IPS-15b (cell line): ENCODE measurements around the gene THAP5.

Experiments used
- H3K27me3 ChIP-seq: one replicate; pipeline ENCODE4 v1.6.1; 2013; ENCODE audit warnings: low read length; ENCODE audit not compliant: control insufficient read depth, insufficient read depth
- H3K36me3 ChIP-seq: one replicate; pipeline ENCODE4 v1.6.1; 2013; ENCODE audit warnings: low read length; ENCODE audit not compliant: control insufficient read depth, insufficient read depth
- H3K4me1 ChIP-seq: one replicate; pipeline ENCODE4 v1.6.1; 2013; ENCODE audit warnings: mild to moderate bottlenecking, low read length; ENCODE audit not compliant: control insufficient read depth, insufficient read depth
- H3K4me3 ChIP-seq: one replicate; pipeline ENCODE4 v1.5.1; 2013; ENCODE audit warnings: low read depth, low read length
- H3K9ac ChIP-seq: one replicate; pipeline ENCODE4 v1.6.1; 2013; ENCODE audit warnings: low read depth, mild to moderate bottlenecking, low read length
- H3K9me3 ChIP-seq: one replicate; pipeline ENCODE4 v1.6.1; 2013; ENCODE audit warnings: mild to moderate bottlenecking, low read length; ENCODE audit not compliant: control insufficient read depth, insufficient read depth

Gene THAP5

DNA sequence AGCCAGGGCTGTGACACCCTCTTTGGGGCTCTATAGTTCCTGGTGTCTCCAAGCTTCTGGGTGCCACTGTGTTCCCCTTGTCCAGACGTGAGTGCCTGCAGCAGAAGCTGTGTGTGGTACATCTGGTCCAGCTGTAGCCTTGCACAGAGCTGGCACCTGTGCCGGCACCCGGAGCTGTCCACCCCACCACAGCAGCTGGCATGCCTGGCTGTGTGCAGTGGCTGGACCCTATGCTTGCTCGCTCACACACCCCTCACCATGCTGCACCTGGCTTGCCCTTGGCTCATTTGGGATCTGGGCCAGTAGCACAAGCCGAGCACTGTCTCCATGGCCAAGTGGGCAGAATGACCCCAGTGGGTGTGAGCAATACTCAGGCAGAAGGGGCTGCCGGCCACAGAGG is 10.8 kb upstream of the THAP5 start:
- Histone ChIP-seq H3K4me1 (peaks cover 6% of the 10 kb centered on the region), H3K9me3 (peaks cover 11% of the 10 kb centered on the region), H3K9ac (no peak overlapping the region), H3K27me3 (no peaks in the 10 kb centered on the region), H3K36me3 (peaks cover 5% of the 10 kb centered on the region), H3K4me3 (no peak overlapping the region)

DNA sequence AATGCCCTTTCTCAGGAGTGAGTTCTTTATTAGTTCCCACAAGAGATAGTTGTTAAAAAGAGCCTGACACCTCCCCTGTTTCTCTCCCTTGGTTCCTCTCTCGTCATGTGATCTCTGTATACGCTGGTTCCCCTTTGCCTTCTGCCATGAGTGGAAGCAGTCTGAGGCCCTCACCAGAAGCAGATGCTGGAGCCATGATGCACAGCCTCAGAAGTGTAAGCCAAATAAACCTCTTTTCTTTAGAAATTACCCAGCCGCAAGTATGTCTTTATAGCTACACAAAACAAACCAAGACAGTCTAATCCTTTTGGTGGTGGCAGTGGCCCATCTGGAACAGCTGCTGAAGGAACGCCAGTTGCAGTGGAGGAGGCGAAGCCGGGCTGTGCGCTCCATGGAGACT is 9.4 kb upstream of the THAP5 start:
- Histone ChIP-seq H3K4me1 (peaks cover 6% of the 10 kb centered on the region), H3K9me3 (peaks cover 11% of the 10 kb centered on the region), H3K27me3 (no peaks in the 10 kb centered on the region), H3K9ac (no peak overlapping the region), H3K4me3 (no peak overlapping the region), H3K36me3 (peaks cover 9% of the 10 kb centered on the region)

DNA sequence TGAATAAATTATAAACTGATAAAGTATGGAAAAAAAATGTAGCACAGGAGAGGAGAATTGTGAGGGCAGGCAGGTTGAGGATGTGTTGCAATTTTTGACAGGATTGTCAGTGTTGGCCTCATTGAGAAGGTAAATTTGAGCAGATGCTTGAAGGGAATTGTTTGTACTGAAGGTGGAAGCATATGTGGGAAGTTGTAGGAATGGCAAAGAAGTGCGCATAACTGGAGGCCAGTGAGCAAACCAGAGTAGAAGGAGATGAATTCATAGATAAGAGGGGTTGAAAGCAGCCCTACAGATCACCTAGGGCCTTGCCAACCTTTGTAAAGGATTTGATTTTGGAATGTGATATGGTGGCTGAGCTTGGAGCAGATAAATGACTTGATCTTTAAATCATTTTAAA is 6.6 kb upstream of the THAP5 start:
- Histone ChIP-seq H3K9me3 (peaks cover 11% of the 10 kb centered on the region), H3K27me3 (no peaks in the 10 kb centered on the region), H3K4me3 (no peak overlapping the region), H3K36me3 (peaks cover 9% of the 10 kb centered on the region), H3K9ac (no peak overlapping the region), H3K4me1 (no peaks in the 10 kb centered on the region)

DNA sequence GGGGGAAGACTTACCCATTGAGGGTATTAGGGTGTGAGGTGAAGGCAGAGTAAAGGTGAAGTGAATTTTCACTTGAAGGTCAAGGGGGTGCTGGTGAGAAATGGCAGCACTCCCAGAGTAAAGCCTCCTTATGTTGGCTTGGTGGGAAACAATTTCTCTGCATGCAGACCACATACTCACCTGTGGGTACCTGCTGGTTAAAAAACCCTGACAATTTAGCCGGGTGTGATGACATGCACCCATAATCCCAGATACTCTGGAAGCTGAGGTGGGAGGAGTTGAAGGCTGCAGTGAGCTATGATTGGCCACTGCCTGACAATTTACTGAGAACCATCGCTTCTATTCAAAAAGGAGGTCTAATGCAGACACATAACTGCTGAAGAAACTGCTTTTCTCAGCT is 5.7 kb upstream of the THAP5 start:
- no peak overlapping the region for H3K9ac ChIP-seq
- no peaks in the 10 kb centered on the region for H3K4me1 ChIP-seq
- H3K27me3 ChIP-seq: no peaks in the 10 kb centered on the region
- H3K4me3 ChIP-seq: no peak overlapping the region
- peaks cover 9% of the 10 kb centered on the region for H3K36me3 ChIP-seq
- peaks cover 8% of the 10 kb centered on the region for H3K9me3 ChIP-seq

DNA sequence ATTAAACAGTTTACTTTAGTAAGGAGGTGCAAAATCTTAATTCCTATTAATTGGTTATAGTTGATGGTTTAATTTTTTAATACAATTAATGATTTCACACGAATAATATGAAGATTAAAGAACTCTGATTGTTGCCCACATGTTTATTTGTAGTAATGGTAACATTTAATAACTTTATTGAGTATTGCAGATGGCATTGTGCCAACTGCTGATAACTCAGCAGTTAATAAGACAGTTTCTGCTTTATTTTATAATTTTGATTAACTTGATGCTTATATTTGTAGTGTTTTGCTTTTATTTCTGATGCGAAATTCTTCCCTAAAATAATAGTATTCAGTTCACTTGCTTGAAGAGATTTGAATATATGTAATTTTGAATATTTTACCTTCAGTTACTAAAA is 3.0 kb upstream of the THAP5 start:
- no peak overlapping the region for H3K9ac ChIP-seq

DNA sequence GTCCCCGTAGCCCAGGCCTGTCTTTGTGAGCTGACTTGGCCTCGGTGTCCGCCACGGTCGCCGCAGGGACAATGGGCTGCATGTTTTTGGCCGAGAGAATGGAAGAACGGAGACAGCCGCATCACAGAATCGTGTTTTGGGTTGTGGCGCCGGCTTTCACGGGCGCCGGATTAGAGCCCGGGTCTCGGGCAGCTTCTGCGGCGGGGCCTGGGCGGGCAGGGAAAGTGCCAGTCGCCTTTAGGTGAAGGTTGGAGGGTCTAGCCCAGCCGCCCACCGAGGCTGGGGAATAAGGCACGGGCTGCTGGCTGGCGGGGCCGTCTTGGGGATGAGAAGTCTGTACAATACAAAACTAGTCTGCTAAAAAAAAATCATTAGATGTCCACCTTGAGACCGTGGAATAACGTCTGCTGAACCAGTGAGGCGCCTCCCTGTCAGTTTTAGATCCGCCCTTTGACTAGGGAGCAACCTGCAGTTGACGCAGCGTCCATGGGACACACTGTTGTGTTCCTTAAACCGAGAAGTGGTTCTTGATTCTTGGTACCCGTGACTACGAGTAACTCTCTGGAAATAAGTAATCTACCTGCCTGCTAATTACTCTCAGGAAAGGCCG is 745 bp upstream of the THAP5 start:
- H3K36me3 ChIP-seq: peaks cover 4% of the 10 kb centered on the region
- peak overlapping the region; percentile 90 for H3K9ac ChIP-seq
- peak overlapping the region; percentile 85 for H3K4me3 ChIP-seq
- peaks cover 4% of the 10 kb centered on the region for H3K4me1 ChIP-seq
- no peaks in the 10 kb centered on the region for H3K27me3 ChIP-seq
- H3K9me3 ChIP-seq: no peaks in the 10 kb centered on the region

More for the DNA sequence above, 3.0 kb upstream of the THAP5 start:
- Histone ChIP-seq H3K9me3 (no peaks in the 10 kb centered on the region), H3K36me3 (peaks cover 4% of the 10 kb centered on the region), H3K4me1 (peaks cover 4% of the 10 kb centered on the region), H3K27me3 (no peaks in the 10 kb centered on the region), H3K4me3 (no peak overlapping the region)

DNA sequence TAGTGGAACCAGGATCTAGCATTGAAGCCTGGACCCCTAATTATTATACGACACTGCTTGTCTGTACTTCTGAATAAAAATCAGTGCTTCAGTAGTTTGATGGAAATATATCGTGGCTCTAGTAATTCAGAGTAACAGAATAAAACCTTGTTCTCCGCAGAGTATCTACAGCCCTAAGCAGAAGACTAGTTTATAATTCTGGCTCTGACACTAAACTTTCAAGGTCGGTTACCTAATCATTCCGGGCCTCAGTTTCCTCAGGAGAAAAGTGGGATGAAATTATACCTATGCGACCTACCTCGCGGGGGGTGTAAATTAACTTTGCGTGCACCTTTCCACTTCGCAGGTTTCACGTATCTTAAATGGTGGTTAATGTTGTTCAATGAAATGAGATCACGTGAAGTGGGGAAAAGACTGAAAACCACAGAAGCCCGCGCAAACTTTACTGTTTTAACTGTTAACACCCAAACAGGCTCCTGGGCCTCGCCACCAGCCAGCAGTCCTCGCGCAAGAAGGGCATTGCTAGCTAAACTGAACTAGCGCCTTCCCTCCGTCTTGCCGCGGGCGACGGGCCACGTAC is 615 bp downstream of the THAP5 start:
- Histone ChIP-seq H3K27me3 (no peaks in the 10 kb centered on the region), H3K9me3 (no peaks in the 10 kb centered on the region), H3K4me3 (peak overlapping the region; percentile 86), H3K9ac (peak overlapping the region; percentile 84), H3K4me1 (peaks cover 4% of the 10 kb centered on the region), H3K36me3 (no peaks in the 10 kb centered on the region)

DNA sequence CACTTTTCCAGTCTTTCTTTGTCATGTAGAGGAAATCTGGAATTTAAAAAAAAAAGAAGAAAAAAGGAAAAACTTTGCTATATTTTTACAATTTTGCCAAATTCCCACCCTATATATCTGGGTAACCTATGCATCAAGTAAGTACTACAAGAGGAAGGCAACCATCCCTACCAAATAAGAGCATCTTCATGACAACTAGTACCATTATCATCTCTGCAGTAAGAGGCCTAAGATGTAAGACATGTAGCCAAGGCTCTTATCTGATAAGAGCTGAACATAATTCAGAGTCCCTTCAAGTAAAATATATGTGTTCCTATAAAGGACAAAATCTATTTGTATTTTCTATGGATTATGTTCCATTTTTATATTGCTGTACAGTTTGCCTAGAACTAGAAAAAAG is 3.5 kb downstream of the THAP5 start:
- no peaks in the 10 kb centered on the region for H3K27me3 ChIP-seq
- no peak overlapping the region for H3K4me3 ChIP-seq
- peaks cover 4% of the 10 kb centered on the region for H3K4me1 ChIP-seq
- H3K9ac ChIP-seq: no peak overlapping the region
- H3K9me3 ChIP-seq: no peaks in the 10 kb centered on the region
- H3K36me3 ChIP-seq: no peaks in the 10 kb centered on the region

DNA sequence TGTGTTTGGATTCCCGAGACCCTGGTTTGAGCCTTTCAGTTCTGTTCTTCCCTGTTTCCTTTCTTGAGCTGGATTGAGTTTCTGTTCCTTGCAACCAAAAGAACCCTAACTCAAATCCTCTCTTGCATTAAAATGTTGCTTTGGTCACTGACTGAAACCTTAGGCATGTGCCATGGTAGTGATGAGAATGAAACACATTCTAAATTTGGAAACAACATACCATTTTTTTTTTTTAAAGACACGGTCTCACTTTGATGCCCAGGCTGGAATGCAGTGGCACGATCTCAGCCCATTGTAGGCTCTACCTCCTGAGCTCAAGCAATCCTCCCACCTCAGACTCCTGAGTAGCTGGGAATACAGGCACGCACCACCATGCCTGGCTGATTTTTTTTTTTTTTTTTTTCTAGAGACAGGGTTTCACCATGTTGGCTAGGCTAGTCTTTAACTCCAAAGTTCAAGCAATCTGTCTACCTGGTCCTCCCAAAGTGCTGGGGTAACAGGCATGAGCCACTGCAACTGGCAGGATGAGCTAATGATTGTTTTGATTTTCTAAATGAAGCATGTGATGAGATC is 8.4 kb downstream of the THAP5 start:
- no peak overlapping the region for H3K4me3 ChIP-seq
- H3K9me3 ChIP-seq: peaks cover 7% of the 10 kb centered on the region
- no peaks in the 10 kb centered on the region for H3K36me3 ChIP-seq
- no peak overlapping the region for H3K9ac ChIP-seq
- no peaks in the 10 kb centered on the region for H3K4me1 ChIP-seq
- no peaks in the 10 kb centered on the region for H3K27me3 ChIP-seq

DNA sequence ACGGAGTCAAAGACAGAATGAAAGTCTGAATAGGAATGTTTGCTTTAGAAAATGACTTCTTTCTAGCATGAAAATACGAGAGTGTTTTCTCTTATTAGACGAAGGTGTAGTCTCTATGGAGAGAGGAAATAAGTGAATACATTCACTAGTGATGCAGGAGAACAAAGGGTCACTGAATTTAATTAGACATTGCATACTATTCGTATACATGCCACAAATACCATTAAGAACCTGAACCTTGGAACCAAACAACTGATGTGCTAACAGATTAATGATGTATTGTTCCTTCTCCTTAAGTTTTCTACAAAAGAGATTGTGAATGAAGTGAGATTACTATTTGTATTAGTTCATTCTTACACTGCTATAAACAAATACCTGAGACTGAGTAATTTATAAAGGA is 10.3 kb downstream of the THAP5 start:
- no peaks in the 10 kb centered on the region for H3K27me3 ChIP-seq
- H3K4me1 ChIP-seq: no peaks in the 10 kb centered on the region
- peaks cover 7% of the 10 kb centered on the region for H3K9me3 ChIP-seq
- H3K9ac ChIP-seq: no peak overlapping the region
- H3K4me3 ChIP-seq: no peak overlapping the region
- H3K36me3 ChIP-seq: no peaks in the 10 kb centered on the region

DNA sequence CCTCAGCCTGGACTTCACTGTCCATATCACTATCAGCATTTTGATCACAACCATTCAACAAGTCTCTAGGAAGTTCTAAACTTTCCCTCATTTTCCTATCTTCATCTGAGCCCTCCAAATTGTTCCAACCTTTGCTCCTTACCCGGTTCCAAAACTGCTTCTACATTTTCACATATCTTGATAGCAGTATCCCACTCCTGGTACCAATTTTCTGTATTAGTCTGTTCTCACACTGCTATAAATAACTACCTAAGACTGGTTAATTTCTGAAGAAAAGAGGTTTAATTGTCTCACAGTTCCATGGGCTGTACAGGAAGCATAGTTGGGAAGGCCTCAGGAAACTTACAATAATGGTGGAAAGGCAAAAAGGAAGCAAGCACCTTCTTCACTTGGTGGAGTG is 11.9 kb downstream of the THAP5 start:
- Histone ChIP-seq H3K4me1 (no peaks in the 10 kb centered on the region), H3K9ac (no peak overlapping the region), H3K4me3 (no peak overlapping the region), H3K27me3 (no peaks in the 10 kb centered on the region), H3K9me3 (peaks cover 7% of the 10 kb centered on the region), H3K36me3 (no peaks in the 10 kb centered on the region)

DNA sequence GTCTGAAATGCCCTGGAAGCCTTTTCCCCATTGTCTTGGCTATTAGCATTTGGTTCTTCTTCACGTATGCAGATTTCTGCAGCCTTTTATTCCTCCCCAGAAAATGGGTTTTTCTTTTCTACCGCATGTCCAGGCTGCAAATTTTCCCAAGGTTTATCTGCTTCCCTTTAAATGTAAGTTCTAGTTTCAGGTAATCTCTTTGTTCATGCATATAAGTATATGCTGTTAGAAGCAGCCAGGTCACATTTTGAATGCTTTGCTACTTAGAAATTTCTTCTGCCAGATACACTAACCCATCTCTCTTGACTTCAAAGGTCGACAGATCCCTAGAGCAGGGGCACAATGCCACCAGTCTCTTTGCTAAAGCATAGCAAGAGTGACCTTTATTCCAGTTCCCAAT is 12.3 kb downstream of the THAP5 start:
- H3K9me3 ChIP-seq: peaks cover 7% of the 10 kb centered on the region
- H3K4me1 ChIP-seq: no peaks in the 10 kb centered on the region
- H3K36me3 ChIP-seq: no peaks in the 10 kb centered on the region
- H3K4me3 ChIP-seq: no peak overlapping the region
- no peak overlapping the region for H3K9ac ChIP-seq
- H3K27me3 ChIP-seq: no peaks in the 10 kb centered on the region
